HCT116 (cell line): ENCODE data around the gene FTSJ1. TPM values are rescaled to one million over a fixed set of nuclear protein-coding genes. Genes with fewer than 3 reads are reported as not detected.

ENCODE experiments used
- ATAC-seq: fragments of 200-7000 bp; cut with Tn5 transposase; 2 replicates; pipeline ENCODE4 v1.9.1; 2020; ENCODE audit warnings: mild to moderate bottlenecking, moderate library complexity
- BruUV-seq: library from RNA; stranded (reverse); fragments of 400-500 nt; replicated peaks from 2 replicates; lab custom pipeline; 2021; lab: Mats Ljungman, UMichigan
- CTCF ChIA-PET: fragments of 300-600 bp; sonication (Branson Sonifier 250); formaldehyde crosslinking; loops from one replicate; lab custom pipeline; 2021; ENCODE audit warnings: antibody characterized with exemption; lab: Charles Lee
- POLR2A ChIA-PET: fragments of 300-600, 350-600 bp; sonication (Branson Sonifier 250); formaldehyde crosslinking; loops from one replicate; lab custom pipeline; 2021; ENCODE audit warnings: antibody characterized with exemption; lab: Charles Lee
- RAD21 ChIA-PET, 2 experiments: fragments of 300-600 bp; sonication (Branson Sonifier 250); formaldehyde crosslinking; loops; one replicate each; lab custom pipeline; 2023; ENCODE audit warnings: low total read pairs in 2 of 2; ENCODE audit not compliant: uncharacterized antibody in 2 of 2, unreplicated experiment in 2 of 2, low non-redundant PET in 1 of 2; lab: Charles Lee
- DNase-seq: peaks from one replicate; pipeline ENCODE4 v3.0.0-alpha.2; 2010; ENCODE audit warnings: low read depth, low spot score
- H2AFZ ChIP-seq: fragments of 200-600 bp; shearing (Covaris generic), sonication (generic); 2 replicates; pipeline ENCODE4 v1.6.1; 2017; ENCODE audit warnings: low read depth, mixed run types, mixed read lengths, antibody characterized with exemption, low read length; ENCODE audit not compliant: poor library complexity, severe bottlenecking
- H3K27ac ChIP-seq: 2 replicates; pipeline ENCODE4 v1.5.1; 2012; ENCODE audit warnings: low read depth, low read length
- H3K27me3 ChIP-seq: fragments of 200-600 bp; sonication (generic); 2 replicates; pipeline ENCODE4 v1.6.1; 2016; ENCODE audit warnings: mixed run types, low read length, mixed read lengths; ENCODE audit not compliant: insufficient read depth
- H3K36me3 ChIP-seq, 2 experiments: fragments of 200-500 bp in 1 of 2; fragments of 200-600 bp in 1 of 2; sonication (Bioruptor generic) in 1 of 2; sonication (generic) in 1 of 2; 2 replicates each; pipeline versions ENCODE4 v1.5.1 to v1.6.1; 2014 to 2016; ENCODE audit warnings: low read length in 2 of 2, inconsistent platforms in 1 of 2, mixed read lengths in 1 of 2, mixed run types in 1 of 2; ENCODE audit not compliant: insufficient read depth in 2 of 2, control insufficient read depth in 1 of 2
- H3K4me1 ChIP-seq, 2 experiments: fragments of 200-600 bp in 1 of 2; sonication (generic) in 1 of 2; 2 replicates each; pipeline versions ENCODE4 v1.5.1 to v1.6.1; 2012 to 2017; ENCODE audit warnings: low read length in 2 of 2, inconsistent platforms in 1 of 2, mild to moderate bottlenecking in 1 of 2, mixed read lengths in 1 of 2, mixed run types in 1 of 2, moderate library complexity in 1 of 2; ENCODE audit not compliant: insufficient read depth in 2 of 2, control insufficient read depth in 1 of 2
- H3K4me2 ChIP-seq: fragments of 200-600 bp; sonication (generic); 2 replicates; pipeline ENCODE4 v1.6.1; 2017; ENCODE audit warnings: mixed run types, low read length, mixed read lengths
- H3K4me3 ChIP-seq, 2 experiments: fragments of 200-600 bp in 1 of 2; sonication (generic) in 1 of 2; replicated peaks in 1 of 2; 2 replicates each; pipeline ENCODE4 v1.5.1; 2011 to 2016; ENCODE audit warnings: low read length in 2 of 2, control low read depth in 1 of 2, low read depth in 1 of 2, mild to moderate bottlenecking in 1 of 2, mixed read lengths in 1 of 2, mixed run types in 1 of 2
- H3K79me2 ChIP-seq: fragments of 200-600 bp; sonication (generic); 2 replicates; pipeline ENCODE4 v1.6.1; 2017; ENCODE audit warnings: mild to moderate bottlenecking, mixed run types, low read length, moderate library complexity, mixed read lengths; ENCODE audit not compliant: insufficient read depth
- H3K9ac ChIP-seq: fragments of 200-600 bp; sonication (generic); 2 replicates; pipeline ENCODE4 v1.6.1; 2016; ENCODE audit warnings: low read length, mixed read lengths
- H3K9me2 ChIP-seq: fragments of 200-600 bp; sonication (generic), shearing (Covaris generic); 2 replicates; pipeline ENCODE4 v1.6.1; 2017; ENCODE audit warnings: mixed run types, mild to moderate bottlenecking, moderate library complexity; ENCODE audit not compliant: insufficient read depth
- H3K9me3 ChIP-seq, 2 experiments: fragments of 200-500 bp in 1 of 2; fragments of 200-600 bp in 1 of 2; sonication (Bioruptor generic) in 1 of 2; sonication (generic) in 1 of 2; 2 replicates each; pipeline ENCODE4 v1.6.1; 2014 to 2017; ENCODE audit warnings: low read length in 2 of 2, mixed read lengths in 2 of 2, inconsistent platforms in 1 of 2, low read depth in 1 of 2, mild to moderate bottlenecking in 1 of 2, mixed run types in 1 of 2, moderate library complexity in 1 of 2; ENCODE audit not compliant: control insufficient read depth in 1 of 2, insufficient read depth in 1 of 2
- H4K20me1 ChIP-seq: fragments of 200-600 bp; sonication (generic), shearing (Covaris generic); 2 replicates; pipeline ENCODE4 v1.6.1; 2017; ENCODE audit warnings: mixed run types, mild to moderate bottlenecking, moderate library complexity; ENCODE audit not compliant: insufficient read depth
- CBX3 ChIP-seq: IDR thresholded peaks from 2 replicates; pipeline ENCODE4 v1.6.1; 2012; ENCODE audit warnings: low read depth
- ELF1 ChIP-seq: IDR thresholded peaks from 2 replicates; pipeline ENCODE4 v1.6.1; 2012; ENCODE audit warnings: low read depth, borderline replicate concordance
- EZH2 ChIP-seq: fragments of 200-600 bp; sonication (generic); IDR thresholded peaks from 2 replicates; pipeline ENCODE4 v1.6.1; 2017; ENCODE audit warnings: antibody characterized with exemption, mixed run types
- JUND ChIP-seq: IDR thresholded peaks from 2 replicates; pipeline ENCODE4 v1.6.1; 2012
- SP1 ChIP-seq: IDR thresholded peaks from 2 replicates; pipeline ENCODE4 v1.6.1; 2012; ENCODE audit warnings: low read depth
- ZFX ChIP-seq: fragments of 450-650 bp; IDR thresholded peaks from 2 replicates; pipeline ENCODE4 v1.6.1; 2017
- intact Hi-C: fragments of 100-400 bp; cut with micrococcal nuclease; formaldehyde crosslinking; loops from 2 replicates; pipeline ENCODE4 v1.10.0; 2022
- total RNA-seq: library from RNA; stranded (reverse); gene quantifications from one replicate; pipeline ENCODE4 v1.2.1, GENCODE V29; 2021; ENCODE audit not compliant: unreplicated experiment
- TF ChIP-seq, protein P1 (sequence below): IDR thresholded peaks from 2 replicates; pipeline ENCODE4 v1.6.1; 2012; ENCODE audit warnings: low read depth
- TF ChIP-seq, protein P2 (sequence below), 3 experiments: fragments of 200-600 bp in 1 of 3; sonication (generic) in 1 of 3; IDR thresholded peaks in 2 of 3; conservative IDR thresholded peaks in 1 of 3; 2 replicates each; pipeline ENCODE4 v1.5.1; 2012 to 2017; ENCODE audit warnings: low read depth in 2 of 3, low read length in 2 of 3, antibody characterized with exemption in 1 of 3, borderline replicate concordance in 1 of 3, control low read depth in 1 of 3, mild to moderate bottlenecking in 1 of 3, mixed read lengths in 1 of 3, mixed run types in 1 of 3, moderate library complexity in 1 of 3; ENCODE audit not compliant: insufficient read depth in 1 of 3

Gene FTSJ1
- total RNA-seq, 1 experiment from 2014 or later = 64.9 TPM

DNA sequence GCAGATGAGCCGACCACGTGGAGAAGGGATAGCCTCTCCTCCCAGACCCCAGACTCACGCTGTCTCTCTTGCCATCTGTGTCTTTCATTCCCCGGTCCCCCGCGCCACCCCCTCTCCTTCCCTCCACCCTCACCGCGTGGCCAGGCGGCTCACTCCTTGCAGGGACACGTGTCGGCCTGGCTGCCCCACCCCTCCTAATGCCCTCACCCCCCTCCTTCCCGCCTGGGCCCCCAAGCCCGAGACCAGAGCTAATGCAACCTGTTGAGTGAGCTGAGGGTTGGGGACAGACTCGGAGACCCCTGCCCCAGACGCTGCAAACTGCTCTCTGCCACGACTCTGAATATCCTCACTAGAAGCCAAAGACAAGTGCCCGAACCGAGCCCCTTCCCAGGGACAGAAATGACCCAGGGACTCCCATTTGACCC lies 7.7 kb upstream of the FTSJ1 start:
- H3K4me3 ChIP-seq = peak overlapping the region; percentile 61 to 62

More for the DNA sequence above, 7.7 kb upstream of the FTSJ1 start:
- no peak for DNase-seq
- POLR2A ChIA-PET = no interaction called here
- no TSS peak for BruUV-seq
- CTCF ChIA-PET = interaction anchor here (0.6 to 2.7 kb wide), 2 partner anchors 385 to 405 kb away, joined by 3 to 11 read pairs; no protein-coding TSS in a partner anchor
- H3K9ac ChIP-seq = peak overlapping the region; percentile 82
- RAD21 ChIA-PET = no interaction called here
- TF ChIP-seq ELF1 (no peak), ZFX (no peak), JUND (no peak), EZH2 (no peak), SP1 (no peak), CBX3 (no peak)
- TF ChIP-seq, protein P1, sequence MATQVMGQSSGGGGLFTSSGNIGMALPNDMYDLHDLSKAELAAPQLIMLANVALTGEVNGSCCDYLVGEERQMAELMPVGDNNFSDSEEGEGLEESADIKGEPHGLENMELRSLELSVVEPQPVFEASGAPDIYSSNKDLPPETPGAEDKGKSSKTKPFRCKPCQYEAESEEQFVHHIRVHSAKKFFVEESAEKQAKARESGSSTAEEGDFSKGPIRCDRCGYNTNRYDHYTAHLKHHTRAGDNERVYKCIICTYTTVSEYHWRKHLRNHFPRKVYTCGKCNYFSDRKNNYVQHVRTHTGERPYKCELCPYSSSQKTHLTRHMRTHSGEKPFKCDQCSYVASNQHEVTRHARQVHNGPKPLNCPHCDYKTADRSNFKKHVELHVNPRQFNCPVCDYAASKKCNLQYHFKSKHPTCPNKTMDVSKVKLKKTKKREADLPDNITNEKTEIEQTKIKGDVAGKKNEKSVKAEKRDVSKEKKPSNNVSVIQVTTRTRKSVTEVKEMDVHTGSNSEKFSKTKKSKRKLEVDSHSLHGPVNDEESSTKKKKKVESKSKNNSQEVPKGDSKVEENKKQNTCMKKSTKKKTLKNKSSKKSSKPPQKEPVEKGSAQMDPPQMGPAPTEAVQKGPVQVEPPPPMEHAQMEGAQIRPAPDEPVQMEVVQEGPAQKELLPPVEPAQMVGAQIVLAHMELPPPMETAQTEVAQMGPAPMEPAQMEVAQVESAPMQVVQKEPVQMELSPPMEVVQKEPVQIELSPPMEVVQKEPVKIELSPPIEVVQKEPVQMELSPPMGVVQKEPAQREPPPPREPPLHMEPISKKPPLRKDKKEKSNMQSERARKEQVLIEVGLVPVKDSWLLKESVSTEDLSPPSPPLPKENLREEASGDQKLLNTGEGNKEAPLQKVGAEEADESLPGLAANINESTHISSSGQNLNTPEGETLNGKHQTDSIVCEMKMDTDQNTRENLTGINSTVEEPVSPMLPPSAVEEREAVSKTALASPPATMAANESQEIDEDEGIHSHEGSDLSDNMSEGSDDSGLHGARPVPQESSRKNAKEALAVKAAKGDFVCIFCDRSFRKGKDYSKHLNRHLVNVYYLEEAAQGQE = no peak
- TF ChIP-seq, protein P2, sequence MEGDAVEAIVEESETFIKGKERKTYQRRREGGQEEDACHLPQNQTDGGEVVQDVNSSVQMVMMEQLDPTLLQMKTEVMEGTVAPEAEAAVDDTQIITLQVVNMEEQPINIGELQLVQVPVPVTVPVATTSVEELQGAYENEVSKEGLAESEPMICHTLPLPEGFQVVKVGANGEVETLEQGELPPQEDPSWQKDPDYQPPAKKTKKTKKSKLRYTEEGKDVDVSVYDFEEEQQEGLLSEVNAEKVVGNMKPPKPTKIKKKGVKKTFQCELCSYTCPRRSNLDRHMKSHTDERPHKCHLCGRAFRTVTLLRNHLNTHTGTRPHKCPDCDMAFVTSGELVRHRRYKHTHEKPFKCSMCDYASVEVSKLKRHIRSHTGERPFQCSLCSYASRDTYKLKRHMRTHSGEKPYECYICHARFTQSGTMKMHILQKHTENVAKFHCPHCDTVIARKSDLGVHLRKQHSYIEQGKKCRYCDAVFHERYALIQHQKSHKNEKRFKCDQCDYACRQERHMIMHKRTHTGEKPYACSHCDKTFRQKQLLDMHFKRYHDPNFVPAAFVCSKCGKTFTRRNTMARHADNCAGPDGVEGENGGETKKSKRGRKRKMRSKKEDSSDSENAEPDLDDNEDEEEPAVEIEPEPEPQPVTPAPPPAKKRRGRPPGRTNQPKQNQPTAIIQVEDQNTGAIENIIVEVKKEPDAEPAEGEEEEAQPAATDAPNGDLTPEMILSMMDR (IDR thresholded peaks at IDR 0.05 in 2 of 3, conservative IDR thresholded peaks at IDR 0.05 in 1 of 3; ENCODE audit: borderline replicate concordance in 1 of 3, insufficient read depth in 1 of 3, low read depth in 2 of 3, low read length in 2 of 3) = no peak
- H3K27me3 ChIP-seq = no peaks in the 10 kb centered on the region
- no peaks in the 10 kb centered on the region for H3K9me2 ChIP-seq
- peaks cover 3 to 24% of the 10 kb centered on the region in 2 experiments; a peak in 3 of 4 replicates for H3K4me1 ChIP-seq
- H3K79me2 ChIP-seq = peaks cover 23% of the 10 kb centered on the region; the same call in 1 of the 2 replicates
- no peaks in the 10 kb centered on the region for H3K9me3 ChIP-seq
- no peak overlapping the region for H2AFZ ChIP-seq
- peak overlapping the region; percentile 70 for H3K27ac ChIP-seq
- H3K4me2 ChIP-seq = peak overlapping the region; percentile 80
- no peaks in the 10 kb centered on the region for H3K36me3 ChIP-seq
- H4K20me1 ChIP-seq = no peaks in the 10 kb centered on the region
- intact Hi-C loops = no loop called here
- peak; percentile 67 for ATAC-seq
